ENCODE measurements around the gene JAG2. TPM values are rescaled to one million over a fixed set of nuclear protein-coding genes. Genes with fewer than 3 reads are reported as not detected.

JAG2 gene
- polyA plus RNA-seq, 3 donors: 8.1 to 10.1 (median 8.9) TPM

DNA sequence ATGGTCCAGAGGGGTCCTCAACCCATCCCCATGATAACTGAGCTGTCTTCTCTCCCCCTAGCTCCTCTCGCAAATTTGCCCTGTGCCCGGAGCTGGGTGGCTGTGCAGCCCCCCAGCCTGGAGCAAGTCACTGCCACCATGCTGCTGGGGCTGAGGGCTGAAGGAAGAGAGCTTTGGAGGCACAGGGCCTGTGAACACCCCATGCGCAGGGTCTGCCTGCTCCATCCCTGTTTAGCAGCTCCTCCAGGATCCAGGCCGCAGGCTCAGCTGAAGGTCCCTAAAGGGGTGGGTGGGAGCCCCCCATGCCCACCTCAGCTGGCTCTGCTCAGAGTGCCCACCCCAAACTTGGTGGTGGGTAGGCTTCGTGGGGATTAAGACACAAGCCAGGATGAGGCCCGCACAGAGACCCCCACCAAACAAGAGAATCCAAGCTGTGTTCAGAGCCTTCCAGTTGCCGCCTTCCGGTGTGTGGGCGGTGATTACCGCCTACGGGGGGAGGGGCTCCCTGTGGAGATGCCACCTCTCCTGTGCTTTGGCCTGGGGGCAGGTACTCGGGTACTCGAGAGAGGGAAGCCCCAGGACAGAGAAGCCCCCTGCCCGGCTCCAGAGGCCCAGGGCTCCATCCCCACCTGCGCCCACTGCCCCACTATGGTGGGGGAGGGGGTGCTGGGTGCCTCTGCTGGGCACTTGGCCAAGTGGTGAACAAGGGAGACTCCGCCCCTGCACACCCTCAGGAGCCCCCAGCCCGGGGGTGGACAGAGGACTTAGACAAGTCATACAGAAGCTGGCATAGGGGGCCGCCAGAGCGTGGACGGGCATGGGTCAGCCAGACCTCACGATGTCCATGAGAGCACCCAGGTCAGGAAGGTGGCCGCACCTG is 1.4 kb upstream of the JAG2 start:
- DNase-seq (ENCODE audit: extremely low read depth in 1 of 11, low read depth in 9 of 11, low spot score in 4 of 11): no peak

DNA sequence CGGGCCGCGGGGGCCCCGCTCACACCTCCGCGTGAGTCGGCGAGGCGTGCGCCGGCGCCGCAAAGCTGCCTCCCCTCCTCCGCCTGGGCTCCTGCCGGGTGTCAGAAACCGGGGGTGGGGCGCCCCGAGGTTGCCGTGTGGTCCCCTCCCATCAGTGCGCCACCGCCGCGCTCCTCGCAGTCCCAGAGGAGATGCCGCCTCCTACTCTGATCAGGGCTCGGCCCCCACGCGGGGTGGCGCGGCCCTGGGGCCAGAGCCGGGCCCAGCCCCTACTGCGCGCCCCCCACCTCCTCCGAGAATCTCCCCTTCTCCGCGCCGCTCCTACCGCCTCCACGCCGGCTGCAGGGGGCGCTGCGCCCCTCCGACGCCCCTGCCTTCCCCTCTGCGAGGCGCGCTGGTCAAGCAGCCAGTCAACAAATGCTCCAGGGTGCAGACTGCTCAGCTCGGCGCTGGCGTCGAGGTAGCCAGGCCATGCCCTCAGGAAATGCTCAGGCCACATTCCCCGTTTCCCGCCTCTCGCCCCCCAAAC is 467 bp upstream of the JAG2 start:
- no peak for DNase-seq (ENCODE audit: extremely low read depth in 1 of 11, low read depth in 9 of 11, low spot score in 4 of 11)

DNA sequence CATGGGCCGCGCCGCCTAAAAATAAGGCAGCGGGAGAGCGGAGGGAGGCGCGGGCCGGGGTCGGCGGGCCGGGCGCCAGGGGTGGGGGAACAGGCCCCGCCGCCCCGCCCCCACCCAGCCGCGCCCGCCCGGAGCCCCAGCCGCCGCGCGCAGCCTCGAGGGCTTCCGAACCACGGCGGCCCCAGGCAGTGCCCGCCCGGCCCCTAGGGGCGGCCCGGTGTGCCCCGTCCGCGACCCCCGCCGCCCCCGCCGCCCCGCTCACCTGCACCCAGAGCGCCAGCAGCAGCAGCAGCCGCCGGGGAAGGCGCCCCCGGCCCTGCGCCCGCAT is 519 bp downstream of the JAG2 start:
- DNase-seq (ENCODE audit: extremely low read depth in 1 of 11, low read depth in 9 of 11, low spot score in 4 of 11): no peak

DNA sequence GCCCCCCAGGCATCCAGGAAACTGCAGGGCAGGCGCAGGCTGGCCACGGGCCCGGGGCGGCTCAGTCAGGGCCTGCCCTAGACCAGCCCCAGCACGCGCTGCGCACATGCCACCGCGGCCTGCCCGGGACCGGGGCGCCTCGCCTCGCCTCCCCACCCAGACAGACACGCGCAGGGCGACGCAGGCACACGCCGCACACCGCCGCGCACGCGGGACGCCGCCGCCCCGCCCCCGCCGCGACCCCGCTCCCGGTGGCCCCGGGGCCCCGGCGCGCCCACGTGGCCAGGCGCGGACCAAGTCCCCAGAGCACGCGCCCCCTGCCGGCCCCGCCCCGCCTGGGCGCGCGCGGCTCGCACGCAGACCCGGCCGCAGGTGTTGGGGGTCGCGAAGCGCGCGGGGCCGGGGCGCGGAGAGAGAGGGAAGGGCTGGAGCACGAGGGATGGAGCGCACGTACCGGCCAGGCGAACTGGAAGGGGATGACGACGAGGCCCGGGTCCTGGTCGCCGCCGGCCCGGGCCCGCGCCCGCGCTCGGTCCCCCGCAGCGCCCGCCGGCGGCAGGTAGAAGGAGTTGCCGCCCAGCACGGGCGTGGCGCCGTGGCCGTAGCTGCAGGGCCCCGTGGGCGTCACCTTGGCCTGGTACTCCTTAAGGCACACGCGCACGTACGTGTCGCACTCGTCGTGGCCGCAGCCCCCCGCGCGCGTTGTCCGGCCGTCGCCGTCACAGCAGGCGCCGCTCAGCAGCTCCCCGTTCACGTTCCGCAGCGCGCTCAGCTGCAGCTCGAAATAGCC is 1.1 kb downstream of the JAG2 start:
- DNase-seq (ENCODE audit: extremely low read depth in 1 of 11, low read depth in 9 of 11, low spot score in 4 of 11): no peak

DNA sequence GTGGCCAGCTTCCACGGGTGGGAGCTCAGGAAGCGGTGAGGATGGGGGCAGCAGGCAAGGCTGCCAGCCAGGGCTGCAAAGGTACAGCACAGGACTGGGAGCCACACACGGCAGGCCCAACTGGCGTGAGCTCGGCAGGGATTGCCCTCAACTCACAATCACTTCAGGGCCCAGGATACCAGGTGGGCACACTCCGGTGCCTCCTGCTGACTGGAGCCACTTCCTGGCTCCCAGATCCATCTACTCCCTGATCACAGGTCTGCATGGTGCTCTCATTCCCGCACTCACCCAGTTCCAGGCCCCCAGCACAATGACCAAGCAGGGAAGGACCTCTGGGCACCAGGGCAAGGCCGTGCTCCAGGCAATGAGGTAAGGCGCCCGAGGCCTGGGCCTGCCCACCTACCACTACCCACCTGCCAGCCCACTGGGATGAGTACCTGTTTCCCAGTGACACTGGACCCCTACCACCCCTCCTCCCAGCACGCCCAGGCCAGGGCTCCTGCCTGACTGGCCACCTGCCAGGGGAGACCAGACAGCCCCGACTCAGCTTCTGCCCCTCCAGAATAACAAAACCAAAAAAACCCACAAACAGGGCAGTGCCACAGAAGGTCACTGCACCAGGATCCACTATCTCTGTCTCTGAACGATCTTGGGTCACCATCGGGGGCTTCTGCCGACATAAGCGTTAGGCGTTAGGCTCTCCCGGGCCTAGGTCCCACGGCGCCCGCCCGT is 1.8 kb downstream of the JAG2 start:
- DNase-seq (ENCODE audit: extremely low read depth in 1 of 11, low read depth in 9 of 11, low spot score in 4 of 11): no peak

DNA sequence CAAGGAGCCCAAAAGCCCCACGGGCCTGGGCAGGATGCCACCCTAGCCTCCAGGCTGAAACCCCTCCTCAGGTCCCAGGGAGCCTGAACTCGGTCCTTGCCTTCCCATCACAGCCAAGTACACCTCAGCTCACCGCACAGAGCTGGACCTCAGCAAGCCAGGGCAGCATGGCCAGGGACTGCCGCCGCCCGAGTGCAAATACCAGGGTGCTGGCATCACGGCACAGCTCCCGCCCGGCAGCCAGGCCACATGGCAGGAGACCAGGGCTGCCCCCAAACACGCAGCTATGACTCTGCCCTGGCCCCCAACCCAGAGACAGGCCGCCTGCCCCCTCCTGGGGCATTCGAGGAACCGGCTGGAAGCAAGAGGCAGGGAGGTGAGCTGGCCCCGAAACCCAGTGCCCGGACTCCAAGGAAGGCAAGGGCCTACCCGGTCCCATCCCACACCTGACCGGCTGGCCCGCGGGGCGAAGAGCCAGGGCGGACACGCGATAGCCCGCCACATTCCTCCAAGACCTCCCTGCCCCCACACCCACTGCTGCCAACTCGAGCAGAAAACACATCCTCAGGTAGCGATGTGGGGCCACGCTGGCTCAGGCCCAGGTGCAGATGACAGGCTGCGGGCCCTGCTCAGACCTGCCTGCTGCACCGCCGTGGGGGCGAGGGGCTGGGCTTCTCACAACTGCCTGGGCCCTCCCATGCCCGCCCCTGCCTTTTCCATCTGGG is 2.7 kb downstream of the JAG2 start:
- no peak for DNase-seq (ENCODE audit: extremely low read depth in 1 of 11, low read depth in 9 of 11, low spot score in 4 of 11)

DNA sequence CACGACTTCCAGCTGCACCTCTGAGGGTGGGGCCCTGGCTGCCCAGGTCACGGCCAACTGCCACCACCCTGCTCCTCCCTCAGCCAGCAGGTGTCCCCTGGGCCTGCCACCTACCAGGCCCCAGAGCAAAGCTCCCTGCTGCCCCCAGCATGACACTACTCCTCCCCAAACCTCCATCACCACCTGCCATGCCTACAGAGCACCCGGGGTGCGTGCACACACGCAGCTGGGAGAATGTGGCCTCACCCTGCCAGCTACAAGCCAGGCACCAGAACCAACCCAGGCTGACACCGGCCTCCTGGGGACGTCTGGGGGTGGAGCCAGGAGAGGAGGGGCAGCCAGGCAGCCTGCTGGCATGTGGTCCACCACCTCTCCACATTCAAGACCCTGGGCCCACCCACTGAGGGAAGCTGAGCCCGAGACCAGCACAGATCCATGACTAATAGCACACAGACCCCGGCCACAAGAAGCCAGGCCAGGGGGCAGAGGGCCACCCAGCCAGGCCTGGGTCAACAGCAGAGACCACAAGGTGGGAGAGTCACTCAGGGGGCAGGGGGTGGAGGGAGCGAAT is 3.4 kb downstream of the JAG2 start:
- no peak for DNase-seq (ENCODE audit: extremely low read depth in 1 of 11, low read depth in 9 of 11, low spot score in 4 of 11)

DNA sequence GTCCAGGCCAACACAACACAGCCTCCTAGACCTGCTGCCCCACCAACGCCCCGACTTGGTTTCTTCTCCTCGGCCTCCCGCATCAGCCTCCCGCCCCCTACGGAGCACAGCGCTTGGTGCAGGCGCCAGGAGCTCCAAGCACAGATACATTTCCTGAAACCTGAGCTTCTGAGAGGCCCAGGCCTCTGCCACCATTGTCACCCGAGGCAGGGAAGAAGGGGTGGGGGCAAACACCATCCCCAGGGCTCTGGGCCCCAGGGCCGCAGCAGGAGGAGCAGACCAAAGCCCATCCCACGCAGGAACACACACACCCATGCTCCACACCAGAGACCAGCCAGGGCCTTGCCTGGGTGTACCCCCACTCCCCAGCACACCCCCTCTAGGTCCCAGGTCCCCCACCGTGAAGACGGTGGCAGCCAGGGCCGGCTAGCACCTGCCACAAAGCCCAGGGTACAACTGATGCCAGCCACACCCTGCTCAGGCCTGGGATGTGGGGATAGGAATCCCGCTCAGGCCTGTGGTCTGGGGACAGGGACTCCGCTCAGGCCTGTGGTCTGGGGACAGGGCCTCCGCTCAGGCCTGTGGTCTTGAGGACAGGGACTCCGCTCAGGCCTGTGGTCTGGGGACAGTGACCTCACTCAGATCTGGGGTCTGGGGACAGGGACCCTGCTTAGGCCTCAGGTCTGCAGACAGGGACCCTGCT is 5.4 kb downstream of the JAG2 start:
- DNase-seq (ENCODE audit: extremely low read depth in 1 of 11, low read depth in 9 of 11, low spot score in 4 of 11): no peak

DNA sequence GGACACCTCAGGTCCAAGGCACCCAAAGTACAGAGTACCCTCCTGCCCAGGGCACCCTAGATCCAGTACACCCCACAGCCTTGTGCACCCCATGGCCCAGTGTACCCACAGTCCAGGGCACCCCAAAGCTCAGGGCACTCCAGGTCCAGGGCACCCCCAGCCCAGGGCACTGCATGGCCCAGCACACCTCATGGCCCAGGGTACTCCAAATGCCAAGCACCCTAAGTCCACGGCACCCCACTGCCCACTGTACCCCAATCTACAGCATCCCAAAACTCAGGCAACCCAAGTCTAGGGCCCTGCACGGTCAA is 6.0 kb downstream of the JAG2 start:
- no peak for DNase-seq (ENCODE audit: extremely low read depth in 1 of 11, low read depth in 9 of 11, low spot score in 4 of 11)

DNA sequence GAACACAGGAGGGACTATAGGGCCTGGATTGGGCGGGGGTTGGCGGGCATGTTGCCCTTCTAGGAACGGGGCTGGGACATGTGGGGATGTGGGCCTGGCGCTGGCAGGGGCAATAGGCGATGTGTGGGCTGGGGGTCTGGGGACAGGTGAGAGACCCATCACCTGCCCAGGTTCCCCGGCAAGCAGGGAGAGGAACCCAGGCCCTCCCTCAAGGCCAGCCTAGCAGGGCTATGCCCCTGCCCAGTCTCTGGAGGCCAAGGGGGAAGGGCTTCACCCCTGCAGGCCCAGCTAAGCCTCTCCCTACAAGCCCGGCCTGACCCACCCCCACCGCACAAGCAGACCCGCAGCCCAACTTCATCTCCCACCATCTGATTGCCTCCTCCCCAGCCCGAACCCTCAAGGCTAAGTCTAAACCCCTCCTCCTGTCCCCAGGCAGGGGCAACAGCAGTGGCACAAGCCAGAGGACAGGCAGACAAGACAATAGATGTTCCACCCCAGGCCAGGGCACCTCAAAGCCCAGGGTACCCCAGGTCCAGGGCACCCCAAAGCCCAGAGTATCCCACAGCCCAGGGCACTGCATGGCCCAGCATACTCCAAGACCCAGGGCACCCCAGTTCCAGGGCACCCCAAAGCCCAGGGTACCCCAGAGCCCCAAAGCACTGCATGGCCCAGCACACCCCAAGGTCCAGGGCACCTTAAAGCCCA is 6.5 kb downstream of the JAG2 start:
- no peak for DNase-seq (ENCODE audit: extremely low read depth in 1 of 11, low read depth in 9 of 11, low spot score in 4 of 11)

DNA sequence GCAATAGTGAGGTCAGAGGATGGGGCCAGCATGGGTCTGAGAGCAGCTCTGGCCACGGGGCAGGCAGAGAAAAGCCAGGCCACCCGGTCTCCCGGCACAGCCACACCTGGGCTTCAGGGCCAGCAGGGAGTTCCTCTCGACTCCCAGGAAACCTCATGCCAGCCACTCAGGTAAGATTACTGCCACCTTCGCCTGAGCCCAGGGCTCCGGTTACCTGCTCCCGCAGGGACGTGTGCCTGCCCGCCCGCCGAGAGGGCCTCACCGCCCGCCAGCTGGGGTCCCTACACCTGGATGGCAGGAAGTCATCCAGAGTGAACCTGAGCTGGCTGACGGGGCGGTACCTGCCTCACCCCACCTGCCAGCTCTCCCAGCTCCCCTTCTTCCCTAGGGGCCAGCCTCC is 7.3 kb downstream of the JAG2 start:
- DNase-seq (ENCODE audit: extremely low read depth in 1 of 11, low read depth in 9 of 11, low spot score in 4 of 11): no peak

DNA sequence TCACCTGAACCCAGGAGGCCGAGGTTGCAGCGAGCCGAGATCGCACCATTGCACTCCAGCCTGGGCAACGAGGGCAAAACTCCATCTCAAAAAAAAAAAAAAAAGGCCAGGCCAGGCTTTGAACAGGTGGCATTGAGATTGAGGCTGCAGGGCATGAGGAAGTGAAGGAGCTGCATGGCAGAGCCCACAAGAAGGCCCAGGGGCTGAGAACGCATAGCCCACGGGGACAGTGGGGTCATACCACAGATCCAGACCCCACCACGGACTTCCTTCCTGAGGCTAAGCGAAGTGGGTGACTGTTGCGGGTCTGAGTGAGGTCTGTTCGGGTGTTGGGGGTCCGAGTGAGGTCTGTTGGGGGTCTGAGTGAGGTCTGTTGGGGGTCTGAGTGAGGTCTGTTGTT is 7.8 kb downstream of the JAG2 start:
- DNase-seq (ENCODE audit: extremely low read depth in 1 of 11, low read depth in 9 of 11, low spot score in 4 of 11): no peak

DNA sequence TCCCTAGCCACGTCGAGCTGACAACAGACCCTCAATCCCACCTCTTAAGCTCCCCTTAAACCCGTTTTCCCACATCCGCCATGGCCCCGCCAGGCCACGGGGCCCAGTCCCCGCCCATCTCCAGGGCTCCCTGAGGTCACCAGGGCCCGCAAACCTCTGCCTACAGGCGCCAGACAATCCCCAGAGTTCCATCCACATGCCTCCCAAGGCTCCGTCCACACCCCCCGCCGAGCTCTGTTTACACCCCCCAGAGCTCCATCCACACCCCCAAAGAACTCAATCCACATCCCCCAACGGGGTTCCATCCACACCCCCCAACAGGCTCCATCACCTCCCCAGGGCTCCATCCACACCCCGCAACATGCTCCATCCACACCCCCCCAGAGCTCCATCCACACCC is 9.2 kb downstream of the JAG2 start:
- DNase-seq (ENCODE audit: extremely low read depth in 1 of 11, low read depth in 9 of 11, low spot score in 4 of 11): no peak

DNA sequence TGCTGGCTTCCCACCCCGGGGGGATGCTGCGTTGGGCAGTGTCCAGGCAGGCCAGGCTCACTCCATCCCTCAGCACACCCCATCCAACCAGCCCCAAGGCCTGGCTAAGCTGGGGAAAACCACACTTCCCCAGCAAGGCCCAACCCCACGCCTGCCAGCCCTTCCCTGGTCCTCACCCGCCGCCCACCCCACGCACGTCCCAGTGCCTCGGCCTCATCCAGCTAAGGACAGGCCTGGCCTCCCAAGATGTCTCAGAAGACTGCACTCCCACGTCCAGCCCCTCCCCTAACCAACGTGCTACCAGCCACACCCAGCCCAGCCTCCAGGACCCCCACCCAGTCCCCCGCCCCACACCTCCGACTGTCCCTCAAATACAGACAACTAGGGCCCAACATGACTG is 9.8 kb downstream of the JAG2 start:
- no peak for DNase-seq (ENCODE audit: extremely low read depth in 1 of 11, low read depth in 9 of 11, low spot score in 4 of 11)

DNA sequence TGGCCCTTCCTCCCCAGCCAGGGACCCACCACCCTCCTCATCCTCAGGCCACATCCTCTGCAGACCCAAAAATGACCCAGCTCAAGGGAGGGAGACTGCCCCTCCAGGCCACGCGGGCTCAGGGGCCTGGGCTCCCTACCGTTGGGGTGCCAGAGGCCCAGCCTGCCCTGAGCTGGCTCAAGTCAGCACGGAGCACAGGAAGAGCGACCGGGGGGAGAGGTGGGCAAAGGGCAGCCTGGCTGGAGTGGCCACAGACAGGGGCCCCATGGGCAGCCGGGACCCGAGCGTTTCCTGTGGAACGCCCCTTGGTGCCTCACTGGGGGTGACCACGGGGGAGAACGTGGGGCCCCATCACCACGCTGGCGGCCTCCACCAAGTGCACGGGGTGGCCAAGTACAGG is 10.7 kb downstream of the JAG2 start:
- no peak for DNase-seq (ENCODE audit: extremely low read depth in 1 of 11, low read depth in 9 of 11, low spot score in 4 of 11)

DNA sequence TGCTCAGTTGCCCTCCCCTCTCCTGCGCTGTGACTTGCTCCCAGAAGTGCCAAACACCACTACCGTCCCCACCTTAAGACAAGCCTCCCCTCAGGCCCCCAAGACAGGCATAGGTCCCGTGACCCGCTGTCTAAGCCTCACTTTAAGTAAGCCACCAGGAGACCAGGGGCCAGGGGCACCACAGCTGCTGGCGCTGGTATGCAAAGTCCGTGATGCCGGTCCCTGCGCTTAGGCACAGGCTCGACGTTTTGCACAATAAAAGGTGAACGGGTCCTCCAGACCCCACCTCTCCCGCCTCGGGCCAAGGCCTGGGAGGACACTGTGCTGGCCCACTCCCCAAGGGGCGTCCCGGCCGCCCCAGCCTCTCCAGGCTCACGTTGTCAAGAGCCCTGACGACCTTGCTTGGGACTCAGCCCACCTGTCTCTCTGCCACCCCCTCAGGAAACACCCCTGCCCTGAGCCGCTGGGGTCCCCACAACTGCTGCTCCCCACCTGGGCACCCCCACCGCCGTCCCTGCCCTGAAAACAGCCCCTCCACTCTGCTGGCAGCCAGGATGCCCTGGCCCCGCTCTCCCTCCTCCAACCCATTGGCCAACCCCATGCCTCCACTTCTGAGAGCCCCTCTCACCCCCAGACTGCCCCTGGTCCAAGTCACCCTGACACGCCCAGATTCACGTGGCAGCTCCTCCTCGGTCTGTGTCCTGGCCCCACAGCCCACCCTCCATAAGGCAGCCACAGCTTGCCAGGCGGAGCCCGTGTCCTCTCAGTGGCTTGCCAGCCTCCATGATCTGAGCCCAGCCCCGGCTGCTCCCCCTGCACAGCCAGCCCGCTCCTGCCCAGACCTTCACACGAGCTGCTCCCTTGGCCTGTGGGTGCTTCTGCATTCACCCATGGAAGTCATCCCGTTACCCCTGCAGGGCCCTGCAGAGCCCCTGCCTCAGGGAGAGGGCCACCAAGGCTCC is 11.9 kb downstream of the JAG2 start:
- no peak for DNase-seq (ENCODE audit: extremely low read depth in 1 of 11, low read depth in 9 of 11, low spot score in 4 of 11)

Data from renal cortex interstitium (tissue), 11 donors.